WTC11 (cell line): ENCODE measurements around the gene FRRS1.

ENCODE experiments used
- CREB1 ChIP-seq: sonication (generic); formaldehyde crosslinking; IDR thresholded peaks from 2 replicates; pipeline ENCODE4 v1.8.0; 2023; ENCODE audit warnings: mild to moderate bottlenecking, missing genetic modification reagents
- CREM ChIP-seq: sonication (generic); formaldehyde crosslinking; IDR thresholded peaks from 2 replicates; pipeline ENCODE4 v1.8.1; 2022; ENCODE audit warnings: mild to moderate bottlenecking, missing genetic modification reagents, moderate library complexity
- CTCF ChIP-seq: fragments of 200-600 bp; IDR thresholded peaks from 2 replicates; pipeline ENCODE4 v1.8.0; 2022; ENCODE audit warnings: antibody characterized with exemption
- FOXK1 ChIP-seq: sonication (generic); formaldehyde crosslinking; IDR thresholded peaks from 2 replicates; pipeline ENCODE4 v1.8.0; 2022; ENCODE audit warnings: mild to moderate bottlenecking, moderate library complexity, missing genetic modification reagents
- FOXP1 ChIP-seq: sonication (generic); formaldehyde crosslinking; IDR thresholded peaks from 2 replicates; pipeline ENCODE4 v1.8.0; 2022; ENCODE audit warnings: missing genetic modification reagents, mild to moderate bottlenecking, moderate library complexity, borderline replicate concordance
- FOXP4 ChIP-seq: sonication (generic); formaldehyde crosslinking; IDR thresholded peaks from 2 replicates; pipeline ENCODE4 v1.8.0; 2022; ENCODE audit warnings: mild to moderate bottlenecking, missing genetic modification reagents
- HMGXB4 ChIP-seq: sonication (generic); formaldehyde crosslinking; IDR thresholded peaks from 2 replicates; pipeline ENCODE4 v1.8.1; 2023; ENCODE audit warnings: mild to moderate bottlenecking, moderate library complexity, missing genetic modification reagents
- KAT7 ChIP-seq: sonication (generic); formaldehyde crosslinking; IDR thresholded peaks from 2 replicates; pipeline ENCODE4 v1.8.1; 2023; ENCODE audit warnings: missing genetic modification reagents, mild to moderate bottlenecking, borderline replicate concordance
- MAX ChIP-seq: sonication (generic); formaldehyde crosslinking; IDR thresholded peaks from 2 replicates; pipeline ENCODE4 v1.8.0; 2022; ENCODE audit warnings: mild to moderate bottlenecking, missing genetic modification reagents
- NR1H2 ChIP-seq: sonication (generic); formaldehyde crosslinking; IDR thresholded peaks from 2 replicates; pipeline ENCODE4 v1.9.0; 2021; ENCODE audit warnings: mild to moderate bottlenecking, moderate library complexity, missing genetic modification reagents
- USF2 ChIP-seq: sonication (generic); formaldehyde crosslinking; IDR thresholded peaks from 2 replicates; pipeline ENCODE4 v1.8.1; 2023; ENCODE audit warnings: mild to moderate bottlenecking, missing genetic modification reagents, moderate library complexity
- ZNF232 ChIP-seq: sonication (generic); formaldehyde crosslinking; IDR thresholded peaks from 2 replicates; pipeline ENCODE4 v1.8.0; 2022; ENCODE audit warnings: mild to moderate bottlenecking, missing genetic modification reagents
- ZNF263 ChIP-seq: sonication (generic); formaldehyde crosslinking; IDR thresholded peaks from 2 replicates; pipeline ENCODE4 v1.8.1; 2022; ENCODE audit warnings: low read depth, mild to moderate bottlenecking, moderate library complexity, missing genetic modification reagents
- ZNF512 ChIP-seq: sonication (generic); formaldehyde crosslinking; IDR thresholded peaks from 2 replicates; pipeline ENCODE4 v1.8.1; 2022; ENCODE audit warnings: missing genetic modification reagents, borderline replicate concordance

- TF ChIP-seq CTCF (no peak), FOXP4 (CRISPR knock-in tag) (no peak), FOXK1 (CRISPR knock-in tag) (no peak), USF2 (CRISPR knock-in tag) (no peak), MAX (CRISPR knock-in tag) (no peak), CREM (no peak), ZNF232 (CRISPR knock-in tag) (no peak), FOXP1 (CRISPR knock-in tag) (no peak), CREB1 (CRISPR knock-in tag) (no peak), ZNF512 (no peak), HMGXB4 (no peak), ZNF263 (CRISPR knock-in tag) (no peak), NR1H2 (CRISPR knock-in tag) (no peak), KAT7 (no peak)
Measured at GRCh38 chr1:99740141-99740540, 26.3 kb downstream of the FRRS1 start.
